ENCODE data around the gene FHAD1. TPM values are rescaled to one million over a fixed set of nuclear protein-coding genes. Genes with fewer than 3 reads are reported as not detected.

FHAD1 gene
- total RNA-seq, 1 donor from 2014 or later: not detected

DNA sequence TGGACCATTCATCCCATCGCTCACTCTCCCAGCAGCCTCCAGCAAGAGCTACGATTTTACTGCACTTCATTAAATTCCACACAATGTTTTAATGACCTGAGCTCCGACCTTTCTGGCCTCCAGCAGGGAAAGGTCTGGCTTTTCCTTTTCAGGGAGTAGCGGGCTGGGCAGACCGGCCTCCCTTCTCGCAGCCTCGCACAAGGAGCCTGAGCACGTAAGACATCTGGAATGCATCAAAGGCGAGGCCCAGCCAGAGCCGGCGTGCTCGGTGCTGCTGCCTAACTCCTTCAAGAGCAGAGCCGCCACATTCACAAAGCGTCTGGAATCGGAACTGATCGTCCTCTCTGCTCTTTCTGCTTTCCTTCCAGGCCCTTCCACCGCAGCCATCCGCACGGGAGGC is 32.5 kb upstream of the FHAD1 start:
- Mint-ChIP-seq H3K27ac (ENCODE audit: unreplicated experiment) (peak overlapping the region; percentile 71), H3K27me3 (ENCODE audit: low read depth) (no peaks in the 10 kb centered on the region), H3K36me3 (ENCODE audit: low read depth) (peaks cover 3% of the 10 kb centered on the region), H3K9me3 (ENCODE audit: low read depth) (no peaks in the 10 kb centered on the region), H3K4me3 (ENCODE audit: unreplicated experiment) (peak overlapping the region; percentile 41), H3K4me1 (ENCODE audit: low read depth) (peaks cover 43% of the 10 kb centered on the region)
- TF ChIP-seq, protein P1, sequence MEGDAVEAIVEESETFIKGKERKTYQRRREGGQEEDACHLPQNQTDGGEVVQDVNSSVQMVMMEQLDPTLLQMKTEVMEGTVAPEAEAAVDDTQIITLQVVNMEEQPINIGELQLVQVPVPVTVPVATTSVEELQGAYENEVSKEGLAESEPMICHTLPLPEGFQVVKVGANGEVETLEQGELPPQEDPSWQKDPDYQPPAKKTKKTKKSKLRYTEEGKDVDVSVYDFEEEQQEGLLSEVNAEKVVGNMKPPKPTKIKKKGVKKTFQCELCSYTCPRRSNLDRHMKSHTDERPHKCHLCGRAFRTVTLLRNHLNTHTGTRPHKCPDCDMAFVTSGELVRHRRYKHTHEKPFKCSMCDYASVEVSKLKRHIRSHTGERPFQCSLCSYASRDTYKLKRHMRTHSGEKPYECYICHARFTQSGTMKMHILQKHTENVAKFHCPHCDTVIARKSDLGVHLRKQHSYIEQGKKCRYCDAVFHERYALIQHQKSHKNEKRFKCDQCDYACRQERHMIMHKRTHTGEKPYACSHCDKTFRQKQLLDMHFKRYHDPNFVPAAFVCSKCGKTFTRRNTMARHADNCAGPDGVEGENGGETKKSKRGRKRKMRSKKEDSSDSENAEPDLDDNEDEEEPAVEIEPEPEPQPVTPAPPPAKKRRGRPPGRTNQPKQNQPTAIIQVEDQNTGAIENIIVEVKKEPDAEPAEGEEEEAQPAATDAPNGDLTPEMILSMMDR (IDR thresholded peaks at IDR 0.05): no peak
- DNase-seq (ENCODE audit: low spot score): no peak

DNA sequence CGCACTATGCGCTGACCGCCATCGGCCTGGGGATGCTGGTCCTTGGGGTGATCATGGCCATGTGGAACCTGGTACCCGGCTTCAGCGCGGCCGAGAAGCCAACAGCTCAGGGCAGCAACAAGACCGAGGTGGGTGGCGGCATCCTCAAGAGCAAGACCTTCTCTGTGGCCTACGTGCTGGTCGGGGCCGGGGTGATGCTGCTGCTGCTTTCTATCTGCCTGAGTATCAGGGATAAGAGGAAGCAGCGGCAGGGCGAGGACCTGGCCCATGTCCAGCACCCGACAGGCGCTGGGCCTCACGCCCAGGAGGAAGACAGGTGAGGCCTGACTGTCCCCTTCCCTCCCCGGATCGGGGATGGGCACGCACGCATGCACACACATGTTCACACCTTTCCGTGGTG is 31.9 kb upstream of the FHAD1 start:
- TF ChIP-seq, protein P1 (IDR thresholded peaks at IDR 0.05): no peak
- peaks cover 4% of the 10 kb centered on the region for H3K36me3 Mint-ChIP-seq (ENCODE audit: low read depth)
- H3K9me3 Mint-ChIP-seq (ENCODE audit: low read depth): no peaks in the 10 kb centered on the region
- DNase-seq (ENCODE audit: low spot score): no peak
- H3K27ac Mint-ChIP-seq (ENCODE audit: unreplicated experiment): no peak overlapping the region
- peaks cover 37% of the 10 kb centered on the region for H3K4me1 Mint-ChIP-seq (ENCODE audit: low read depth)
- H3K27me3 Mint-ChIP-seq (ENCODE audit: low read depth): no peaks in the 10 kb centered on the region
- H3K4me3 Mint-ChIP-seq (ENCODE audit: unreplicated experiment): no peak overlapping the region

DNA sequence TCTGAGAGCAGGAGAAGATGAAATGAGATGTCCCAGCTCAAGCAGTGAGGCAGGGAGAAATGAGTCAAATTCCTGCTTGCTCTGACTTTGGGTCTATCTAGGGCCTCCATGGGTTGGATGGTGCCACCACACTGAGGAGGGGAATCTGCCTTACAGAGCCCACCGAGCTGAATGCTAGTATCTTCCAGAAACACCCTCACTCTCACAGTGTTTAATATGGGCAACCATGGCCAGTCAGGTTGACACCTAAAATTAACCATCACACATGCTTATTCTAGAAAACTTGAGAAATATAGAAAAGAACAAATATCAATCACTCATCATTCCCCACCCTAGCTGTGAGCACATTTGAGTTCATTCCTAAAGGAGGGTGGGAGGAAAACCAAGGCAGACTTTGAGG is 29.4 kb upstream of the FHAD1 start:
- Mint-ChIP-seq H3K27me3 (ENCODE audit: low read depth) (no peaks in the 10 kb centered on the region), H3K27ac (ENCODE audit: unreplicated experiment) (no peak overlapping the region), H3K9me3 (ENCODE audit: low read depth) (no peaks in the 10 kb centered on the region), H3K36me3 (ENCODE audit: low read depth) (peaks cover 4% of the 10 kb centered on the region), H3K4me3 (ENCODE audit: unreplicated experiment) (no peak overlapping the region), H3K4me1 (ENCODE audit: low read depth) (peaks cover 25% of the 10 kb centered on the region)
- DNase-seq (ENCODE audit: low spot score): no peak
- TF ChIP-seq, protein P1 (IDR thresholded peaks at IDR 0.05): no peak

DNA sequence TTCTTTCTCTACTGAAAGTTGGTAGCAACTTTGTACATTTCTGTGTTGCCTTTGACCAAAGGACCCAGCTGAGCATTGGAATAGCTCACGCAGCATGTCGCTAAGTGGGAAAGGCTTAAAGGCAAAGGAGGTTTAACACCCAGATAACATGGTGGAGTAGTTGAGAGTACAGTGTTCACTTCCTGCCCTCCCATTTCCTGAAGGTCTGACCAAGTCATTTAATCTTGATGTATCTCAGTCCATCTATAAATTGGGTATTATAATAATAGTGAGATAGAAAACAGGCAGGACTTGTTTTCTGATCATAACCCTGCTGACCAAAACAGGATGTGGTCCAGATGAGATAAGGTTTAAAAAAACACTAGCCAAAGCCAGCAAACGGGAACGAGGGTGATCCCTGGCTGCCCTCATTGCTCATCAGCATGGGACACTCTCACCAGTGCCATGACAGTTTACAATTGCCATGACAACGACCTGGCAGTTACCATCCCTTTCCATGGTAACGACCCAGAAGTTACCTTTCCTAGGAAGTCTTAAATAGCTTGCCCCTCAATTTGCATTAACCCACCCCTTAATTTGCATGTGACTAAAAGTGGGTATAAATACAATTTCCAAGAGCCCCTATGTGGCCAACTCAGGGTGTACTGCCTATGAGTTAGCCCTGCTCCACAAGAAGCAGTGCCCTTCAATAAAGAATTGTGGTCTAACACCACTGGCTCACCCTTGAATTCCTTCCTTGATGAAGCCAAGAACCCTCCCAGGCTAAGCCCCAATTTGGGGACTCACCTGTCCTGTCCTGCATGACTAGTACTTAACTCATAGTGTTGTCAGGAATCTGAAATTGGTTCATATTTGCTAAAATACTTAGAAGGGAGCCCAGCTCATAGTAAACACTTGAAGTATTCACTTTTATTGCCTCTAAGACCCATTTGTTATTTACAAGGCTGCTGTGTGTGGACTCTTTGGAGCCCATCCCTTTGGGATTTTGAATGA is 28.4 kb upstream of the FHAD1 start:
- Mint-ChIP-seq H3K27me3 (ENCODE audit: low read depth) (no peaks in the 10 kb centered on the region), H3K4me1 (ENCODE audit: low read depth) (peaks cover 15% of the 10 kb centered on the region), H3K27ac (ENCODE audit: unreplicated experiment) (no peak overlapping the region), H3K9me3 (ENCODE audit: low read depth) (no peaks in the 10 kb centered on the region), H3K36me3 (ENCODE audit: low read depth) (peaks cover 4% of the 10 kb centered on the region), H3K4me3 (ENCODE audit: unreplicated experiment) (no peak overlapping the region)
- TF ChIP-seq, protein P1 (IDR thresholded peaks at IDR 0.05): no peak
- DNase-seq (ENCODE audit: low spot score): no peak

DNA sequence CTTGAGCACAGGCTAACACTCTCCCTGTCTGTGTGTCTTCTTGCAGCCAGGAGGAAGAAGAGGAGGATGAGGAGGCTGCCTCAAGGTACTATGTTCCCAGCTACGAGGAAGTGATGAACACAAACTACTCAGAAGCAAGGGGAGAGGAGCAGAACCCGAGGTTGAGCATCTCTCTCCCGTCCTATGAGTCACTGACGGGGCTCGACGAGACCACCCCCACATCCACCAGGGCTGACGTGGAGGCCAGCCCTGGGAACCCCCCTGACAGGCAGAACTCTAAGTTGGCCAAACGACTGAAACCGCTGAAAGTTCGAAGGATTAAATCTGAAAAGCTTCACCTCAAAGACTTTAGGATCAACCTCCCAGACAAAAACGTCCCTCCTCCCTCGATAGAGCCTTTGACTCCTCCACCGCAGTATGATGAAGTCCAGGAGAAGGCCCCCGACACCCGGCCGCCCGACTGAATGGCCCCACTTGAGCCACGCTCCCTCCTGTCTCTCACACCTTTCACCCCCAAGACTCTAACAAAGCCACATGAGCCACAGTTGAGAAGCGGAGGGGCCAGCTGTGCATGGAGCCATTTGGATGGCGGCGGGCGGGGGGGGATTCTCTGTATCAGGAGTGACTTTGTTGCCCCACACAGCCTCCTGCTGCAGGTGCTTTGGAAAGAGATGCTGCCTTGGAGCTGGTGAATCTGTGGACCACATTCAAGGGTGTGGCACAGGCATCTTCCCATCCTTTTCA is 27.6 kb upstream of the FHAD1 start:
- no peak for DNase-seq (ENCODE audit: low spot score)
- H3K27me3 Mint-ChIP-seq (ENCODE audit: low read depth): no peaks in the 10 kb centered on the region
- peaks cover 7% of the 10 kb centered on the region for H3K4me1 Mint-ChIP-seq (ENCODE audit: low read depth)
- H3K27ac Mint-ChIP-seq (ENCODE audit: unreplicated experiment): no peak overlapping the region
- no peaks in the 10 kb centered on the region for H3K9me3 Mint-ChIP-seq (ENCODE audit: low read depth)
- TF ChIP-seq, protein P1 (IDR thresholded peaks at IDR 0.05): no peak
- no peak overlapping the region for H3K4me3 Mint-ChIP-seq (ENCODE audit: unreplicated experiment)
- H3K36me3 Mint-ChIP-seq (ENCODE audit: low read depth): peaks cover 4% of the 10 kb centered on the region
